Fibroblast of skin of right quadriceps (primary cell): Measurements from ENCODE around the gene SLC8A1.

Experiments
- DNase-seq: peaks from one replicate; pipeline ENCODE4 v3.0.0-alpha.2; 2013

The SLC8A1 gene

GRCh38 chr2:40451918-40452605 is at the start of gene SLC8A1:
Gene SLC8A1, minus strand, starts transcription at chr2:40452090.
- DNase-seq: no peak

- DNase-seq: no peak
These were observed 47.5 kb upstream of the SLC8A1 start for GRCh38 chr2:40499437-40499836.

- no peak for DNase-seq
These were observed 45.5 kb upstream of the SLC8A1 start for GRCh38 chr2:40497251-40497859.

DNA sequence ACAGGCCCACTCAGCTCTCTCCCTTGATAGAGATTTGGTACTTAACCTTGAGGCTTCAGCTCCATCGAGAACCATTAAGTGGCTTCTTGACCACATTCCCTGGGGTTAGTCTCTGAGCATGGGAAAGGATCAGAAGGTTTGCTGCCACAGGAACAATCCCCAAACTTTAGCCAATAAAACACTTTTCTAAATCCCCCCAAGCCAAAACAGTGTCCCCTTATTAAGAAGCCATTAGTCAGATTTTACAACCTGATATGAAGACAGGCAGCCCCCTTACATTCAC is 37.7 kb upstream of the SLC8A1 start:
- DNase-seq: no peak

GRCh38 chr2:40488927-40489677 is 37.2 kb upstream of the SLC8A1 start:
- DNase-seq: peak; percentile 39

- peak; percentile 61 for DNase-seq
These were observed 36.3 kb upstream of the SLC8A1 start for GRCh38 chr2:40488101-40488601.

GRCh38 chr2:40487602-40488001 is 35.7 kb upstream of the SLC8A1 start:
- no peak for DNase-seq

GRCh38 chr2:40485854-40486253 is 34.0 kb upstream of the SLC8A1 start:
- no peak for DNase-seq

- no peak for DNase-seq
These were observed 33.4 kb upstream of the SLC8A1 start for GRCh38 chr2:40485318-40485717.

DNA sequence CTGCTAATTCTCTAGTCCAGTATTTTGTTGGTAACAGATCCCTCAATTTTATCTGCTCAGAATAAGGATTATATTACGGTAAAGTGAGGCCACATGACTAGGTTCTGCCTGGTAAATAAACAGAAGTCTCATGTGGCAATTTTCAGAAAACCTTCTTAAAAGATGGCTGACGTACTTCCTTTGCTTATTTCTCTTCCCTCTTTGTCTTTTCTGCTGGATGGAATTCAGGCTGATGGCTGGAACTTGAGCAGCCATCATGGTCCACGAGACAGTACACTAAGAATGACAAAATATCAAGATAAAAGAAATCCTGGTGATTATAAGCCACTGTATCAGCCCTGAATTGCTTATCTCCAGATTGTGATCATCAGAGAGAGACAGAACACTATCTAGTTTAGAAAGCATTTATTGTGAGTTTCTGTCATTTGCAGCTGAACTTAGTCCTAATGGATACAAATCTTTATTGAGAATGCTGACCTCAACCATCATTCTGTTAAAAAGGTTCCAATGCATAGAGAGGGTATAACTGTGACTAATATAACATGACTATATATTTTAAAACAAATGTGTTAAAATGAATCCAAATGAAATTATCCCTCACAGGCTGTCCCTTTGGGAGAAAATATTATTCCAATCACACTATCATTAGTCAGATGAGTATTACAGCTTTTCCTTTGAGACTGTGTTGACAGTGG is 31.8 kb upstream of the SLC8A1 start:
- no peak for DNase-seq

- DNase-seq: peak; percentile 15
These were observed 28.7 kb upstream of the SLC8A1 start for GRCh38 chr2:40480596-40480995.

DNA sequence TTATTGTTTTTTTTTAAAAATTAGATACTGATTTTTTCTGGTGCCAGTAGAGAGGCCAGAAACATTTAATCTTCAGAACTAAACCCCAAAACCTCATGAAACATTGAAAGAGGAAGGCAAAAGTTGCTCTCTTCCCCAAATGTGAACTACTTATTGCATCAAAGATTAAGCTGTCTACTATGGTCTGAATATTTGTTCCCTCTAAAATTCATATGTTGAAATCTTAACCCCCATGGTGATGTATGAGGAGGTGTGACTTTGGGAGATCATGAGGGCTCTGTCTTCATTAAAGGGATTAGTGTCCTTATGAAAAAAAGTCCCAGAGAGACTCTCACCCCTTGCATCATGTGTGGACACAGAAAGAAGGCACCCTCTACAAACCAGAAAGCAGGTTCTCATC is 28.2 kb upstream of the SLC8A1 start:
- no peak for DNase-seq

- no peak for DNase-seq
These were observed 25.5 kb upstream of the SLC8A1 start for GRCh38 chr2:40477361-40477760.

DNA sequence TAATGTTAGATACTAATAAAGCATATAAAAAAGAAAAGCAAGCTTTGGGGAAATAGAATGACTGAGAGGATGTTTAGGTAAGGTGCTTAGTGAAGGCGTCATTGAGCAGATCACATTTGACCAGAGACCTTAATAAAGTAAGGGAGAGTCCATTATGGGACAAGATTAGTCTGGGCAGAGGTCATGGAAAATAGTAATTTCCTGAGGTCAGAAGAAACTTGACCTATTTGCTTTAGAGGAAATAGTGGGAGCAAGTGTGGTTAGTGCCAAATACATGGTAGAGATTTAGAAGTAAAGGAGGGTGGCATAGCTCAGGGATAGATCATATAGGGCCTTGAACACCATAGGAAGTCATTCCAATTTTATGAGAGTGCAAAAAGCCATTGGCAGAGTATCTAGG is 24.5 kb upstream of the SLC8A1 start:
- no peak for DNase-seq

DNA sequence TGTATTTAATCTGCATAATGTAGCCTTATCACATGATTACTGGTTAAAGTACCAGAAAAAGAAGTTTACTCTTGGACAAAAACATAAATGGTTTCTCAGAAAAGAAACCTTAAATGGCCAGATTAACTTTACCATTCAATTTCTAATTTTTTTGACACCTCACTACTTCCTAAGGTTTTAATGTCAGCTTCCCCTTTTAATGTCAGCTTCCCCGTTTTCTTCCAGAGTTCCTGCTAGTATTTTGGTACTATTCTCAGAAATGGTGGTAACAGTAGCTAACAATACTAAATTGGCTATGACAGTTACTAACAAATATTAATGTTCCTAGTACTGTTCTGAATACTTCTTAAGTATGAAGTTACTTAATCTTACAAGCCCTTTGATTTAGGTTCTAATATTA is 22.4 kb upstream of the SLC8A1 start:
- DNase-seq: no peak

GRCh38 chr2:40471866-40472265 is 20.0 kb upstream of the SLC8A1 start:
- DNase-seq: no peak

- DNase-seq: no peak
These were observed 19.2 kb upstream of the SLC8A1 start for GRCh38 chr2:40470822-40471813.

- DNase-seq: no peak
These were observed 15.2 kb upstream of the SLC8A1 start for GRCh38 chr2:40466935-40467572.

- DNase-seq: no peak
These were observed 14.5 kb upstream of the SLC8A1 start for GRCh38 chr2:40466332-40466906.

DNA sequence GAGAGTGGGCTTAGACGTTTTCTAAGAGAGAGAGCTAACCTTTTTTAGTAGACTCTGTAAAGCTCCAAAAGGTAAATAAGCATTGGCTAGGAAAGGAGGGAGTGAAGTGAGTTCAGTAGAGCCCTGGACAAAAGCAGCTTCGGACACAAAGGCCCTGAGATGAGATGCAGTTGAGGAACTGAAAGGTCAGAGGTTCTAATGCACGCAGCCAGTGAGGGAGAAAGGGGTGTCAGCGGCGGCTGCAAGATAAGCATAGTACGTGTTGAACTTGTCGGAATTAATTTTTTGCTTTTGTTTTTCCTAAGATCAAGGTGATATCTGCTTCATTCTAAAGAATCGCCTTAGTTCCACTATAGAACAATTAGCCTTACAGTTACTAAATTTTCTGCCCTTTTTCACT is 11.2 kb upstream of the SLC8A1 start:
- DNase-seq: no peak

DNA sequence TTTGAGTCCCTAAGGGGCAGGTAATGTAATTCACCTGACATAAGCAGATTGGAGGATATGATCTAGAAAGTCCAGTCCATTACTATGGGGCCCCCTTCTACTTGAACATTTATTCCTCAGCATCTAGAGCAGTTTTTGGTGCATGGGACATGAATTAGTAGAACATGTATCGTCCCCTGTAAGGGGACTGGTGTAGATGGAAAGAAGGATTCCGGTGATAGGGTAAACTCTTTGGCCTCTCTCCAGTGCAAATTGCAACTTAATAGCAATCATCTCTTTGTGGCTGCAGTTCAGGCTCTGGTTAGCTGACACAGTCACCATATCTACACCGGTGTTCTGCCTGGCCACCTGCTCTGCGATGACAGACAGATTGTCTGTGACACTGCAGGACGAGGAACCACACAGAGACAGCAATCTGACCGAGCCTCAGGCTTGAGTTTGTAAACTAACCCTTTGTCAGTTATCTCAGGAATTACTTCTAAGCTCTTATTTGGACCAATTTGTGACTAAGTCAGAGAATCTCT is 6.4 kb upstream of the SLC8A1 start:
- DNase-seq: no peak
